GDM1 (cell line): ENCODE results near the gene NELFCD.

Experiments
- DNase-seq: peaks from one replicate; lab custom pipeline; 2025; lab: John Stamatoyannopoulos, UW

Gene NELFCD

GRCh38 chr20:58994390-58995159 is 13.5 kb downstream of the NELFCD start:
- no peak for DNase-seq

GRCh38 chr20:58995461-58996225 is 14.6 kb downstream of the NELFCD start:
- no peak for DNase-seq

- DNase-seq: no peak
These were observed 15.2 kb downstream of the NELFCD start for GRCh38 chr20:58996226-58996611.

GRCh38 chr20:58997141-58997770 is 16.2 kb downstream of the NELFCD start:
- no peak for DNase-seq

DNA sequence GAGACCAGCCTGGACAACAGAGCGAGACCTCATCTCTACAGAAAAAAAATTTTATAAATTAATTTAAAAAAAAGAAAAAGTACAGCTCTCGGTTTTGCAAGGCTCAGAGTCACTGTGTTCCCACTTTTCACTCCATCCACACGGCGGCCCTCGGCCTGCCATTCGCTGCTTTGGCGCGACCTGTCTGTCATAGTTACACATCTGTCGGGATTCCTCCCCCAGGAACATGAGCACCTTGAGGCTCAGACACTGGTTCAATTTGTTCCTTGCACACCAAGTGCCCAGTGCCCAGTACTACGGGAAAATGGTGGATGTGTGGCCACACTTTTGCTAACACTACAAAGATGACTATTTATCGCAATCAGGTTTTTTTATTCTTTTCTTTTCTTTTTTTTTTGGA is 17.6 kb downstream of the NELFCD start:
- DNase-seq: no peak

- DNase-seq: no peak
These were observed 19.3 kb downstream of the NELFCD start for GRCh38 chr20:59000326-59000725.

DNA sequence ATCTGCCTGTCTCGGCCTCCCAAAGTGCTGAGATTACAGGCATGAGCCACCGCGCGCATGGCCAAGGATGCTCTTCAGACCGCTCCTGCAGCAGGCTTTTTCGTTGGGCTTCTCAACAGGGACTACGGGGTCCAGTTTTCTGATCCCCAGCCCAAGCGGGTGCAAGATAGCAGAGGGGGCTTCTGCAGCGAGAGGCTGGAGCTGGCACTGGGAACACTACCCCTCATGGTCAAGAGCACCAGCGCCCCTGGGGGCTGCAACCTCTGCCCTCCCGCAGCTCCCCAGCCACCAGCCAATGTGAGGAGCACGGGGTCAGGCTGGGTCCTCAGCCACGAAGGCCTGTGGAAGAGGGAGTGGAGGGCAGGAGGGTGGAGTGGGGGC is 20.0 kb downstream of the NELFCD start:
- DNase-seq: no peak

GRCh38 chr20:59001449-59002171 is 20.6 kb downstream of the NELFCD start:
- no peak for DNase-seq

GRCh38 chr20:59002388-59002787 is 21.3 kb downstream of the NELFCD start:
- DNase-seq: no peak

- no peak for DNase-seq
These were observed 21.9 kb downstream of the NELFCD start for GRCh38 chr20:59002874-59003399.

DNA sequence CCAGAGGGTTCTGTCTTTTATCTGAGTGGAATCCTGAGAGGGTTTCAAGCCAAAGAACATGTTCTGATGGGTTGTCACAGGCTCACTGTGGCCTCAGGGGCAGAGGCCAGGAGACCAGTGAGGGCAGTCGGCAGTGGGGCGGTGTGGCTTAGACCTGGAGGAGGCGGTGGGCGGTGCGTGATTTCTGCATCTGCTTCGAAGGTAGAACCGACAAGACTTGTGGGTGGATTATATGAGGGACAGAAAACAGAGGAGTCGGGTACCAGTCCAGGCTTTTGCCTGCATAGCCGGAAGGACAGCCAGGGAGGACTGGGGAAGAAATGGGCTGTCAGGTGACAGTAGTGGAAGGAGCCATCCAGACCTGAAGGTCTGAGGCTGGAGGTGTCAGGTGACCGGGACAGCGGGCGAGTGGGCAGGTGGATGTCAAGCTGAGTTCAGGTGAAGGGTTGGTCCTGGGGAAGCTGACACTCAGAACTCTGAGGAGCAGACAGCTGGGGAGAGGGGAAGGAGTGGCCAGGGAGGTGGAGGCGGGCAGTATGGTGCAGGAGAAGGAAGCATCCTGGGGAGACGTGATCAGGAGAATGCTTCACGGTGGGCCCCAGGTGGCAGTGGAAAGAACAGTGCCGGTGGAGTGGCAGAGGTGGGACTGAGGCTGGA is 22.9 kb downstream of the NELFCD start:
- DNase-seq: no peak

DNA sequence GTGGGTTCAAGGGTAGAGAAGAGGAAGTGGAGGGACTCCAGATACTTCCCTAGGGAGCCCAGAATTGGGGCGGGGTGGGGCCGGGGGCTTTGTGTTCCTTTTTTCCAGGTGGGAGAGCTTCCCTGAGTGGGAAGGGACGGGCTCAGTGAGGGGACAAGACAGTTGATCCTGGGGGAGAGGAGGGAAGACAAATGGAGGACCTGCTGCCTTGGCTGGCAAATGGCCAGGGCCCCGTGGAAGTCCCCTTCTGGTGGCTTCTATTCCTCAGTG is 23.4 kb downstream of the NELFCD start:
- no peak for DNase-seq

DNA sequence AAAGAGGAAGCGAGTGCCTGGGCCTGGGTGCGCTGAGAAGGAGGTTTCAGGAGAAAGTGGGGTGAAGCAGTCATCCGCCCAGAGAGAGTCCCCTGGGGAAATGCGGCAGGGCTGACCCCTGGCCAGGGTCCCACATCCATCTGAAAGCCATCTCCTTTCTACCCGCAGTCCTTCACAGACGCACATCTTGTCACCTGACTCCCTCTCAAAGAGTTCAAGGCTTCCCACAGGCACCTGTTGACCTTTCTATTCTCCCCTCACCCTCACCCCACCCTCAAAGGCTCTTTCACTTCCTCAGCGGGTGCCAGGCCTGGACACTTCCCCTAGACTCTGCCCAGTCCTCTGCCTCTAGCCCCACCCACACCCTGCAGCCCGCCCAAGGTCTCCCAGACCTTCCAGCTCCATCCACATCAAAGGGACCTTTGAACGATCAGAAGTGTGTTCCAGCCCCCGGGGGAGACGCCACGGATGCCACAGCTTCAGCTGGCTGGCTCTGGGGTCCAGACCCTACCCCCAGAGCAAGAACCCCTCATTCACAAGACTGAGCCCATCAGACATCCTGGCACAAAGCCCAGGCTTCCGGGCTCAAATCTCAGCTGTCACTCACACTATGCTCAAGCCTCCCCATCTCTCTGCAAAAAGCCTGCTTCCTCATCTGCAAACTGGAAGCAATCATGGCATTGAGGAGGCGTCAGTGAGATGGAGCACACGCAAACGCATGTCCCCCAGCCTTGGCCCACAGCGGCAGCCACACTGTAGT is 23.9 kb downstream of the NELFCD start:
- peak; percentile 18 for DNase-seq

GRCh38 chr20:59005523-59006166 is 24.6 kb downstream of the NELFCD start:
- DNase-seq: no peak

- DNase-seq: no peak
These were observed 25.3 kb downstream of the NELFCD start for GRCh38 chr20:59006167-59006863.

- DNase-seq: peak; percentile 26
These were observed 26.0 kb downstream of the NELFCD start, which contains the start of gene CTSZ for GRCh38 chr20:59006864-59007664. Gene CTSZ, minus strand, starts transcription at chr20:59007254. Its CDS starts 126 bp downstream, at chr20:59007128.

DNA sequence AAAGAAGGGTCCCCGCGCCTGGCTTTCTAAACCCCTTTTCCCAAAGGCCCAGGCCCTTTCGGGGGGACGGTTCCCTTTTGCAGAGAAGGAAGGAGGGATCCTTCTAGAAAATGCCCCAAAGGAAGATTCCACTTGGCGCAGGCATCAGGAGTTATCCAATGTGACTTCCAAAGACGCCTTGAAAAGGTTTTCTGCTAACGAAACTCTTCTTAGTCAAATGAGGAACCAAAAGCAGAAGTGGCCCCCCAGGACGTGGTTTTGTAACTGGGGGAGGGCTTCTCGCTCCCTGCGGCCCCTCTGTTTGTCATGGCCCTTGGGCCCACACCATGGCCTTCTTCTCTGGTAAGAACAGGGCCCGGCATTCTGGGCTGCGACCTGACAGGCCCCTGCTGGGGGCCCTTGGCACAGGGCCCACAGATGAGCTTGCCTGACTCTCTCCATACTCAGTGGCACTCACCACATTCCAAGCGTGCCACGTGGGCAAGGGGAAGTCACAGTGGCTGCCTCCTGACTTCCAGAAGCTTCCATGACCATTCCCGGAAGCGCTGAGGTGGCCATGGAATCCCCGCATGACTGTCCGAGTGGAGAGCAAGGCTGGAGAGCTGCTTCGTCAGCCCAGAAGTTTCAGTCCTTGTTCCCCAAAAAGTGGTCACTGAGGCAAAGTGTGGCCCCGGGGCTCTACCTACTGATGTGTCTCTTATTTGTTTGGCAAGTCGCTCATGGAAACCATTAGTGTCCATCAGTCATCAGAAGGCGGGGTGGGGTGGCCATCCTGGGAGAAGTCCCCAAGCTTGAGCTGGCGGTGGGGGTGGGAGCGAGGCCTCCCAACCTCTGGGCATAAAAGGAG is 26.8 kb downstream of the NELFCD start:
- peak; percentile 72 for DNase-seq

GRCh38 chr20:59008715-59009336 is 27.8 kb downstream of the NELFCD start:
- no peak for DNase-seq
